Memory B cell (primary cell): Measurements from ENCODE around the gene SIGLEC10.
A peak's percentile ranks its signal among the peaks of the same experiment; 100 is the strongest.

Experiments used
- ATAC-seq: fragments of 150-1000 bp; cut with Tn5 transposase; 2 replicates; pipeline ENCODE4 v1.10.0; 2021; ENCODE audit warnings: low read depth, mild to moderate bottlenecking, moderate library complexity
- DNase-seq, 2 donors: peaks; one replicate each; pipeline ENCODE4 v3.0.0; 2022; ENCODE audit warnings: low spot score in 2 of 2
- H3K27ac Mint-ChIP-seq: one replicate; pipeline ENCODE4 v1.8.0; 2022; ENCODE audit warnings: mild to moderate bottlenecking, moderate library complexity, mixed read lengths
- H3K27me3 Mint-ChIP-seq: one replicate; pipeline ENCODE4 v1.8.0; 2022; ENCODE audit warnings: mixed read lengths
- H3K36me3 Mint-ChIP-seq: one replicate; pipeline ENCODE4 v1.8.0; 2022; ENCODE audit warnings: mild to moderate bottlenecking, mixed read lengths
- H3K4me1 Mint-ChIP-seq: one replicate; pipeline ENCODE4 v1.8.0; 2022; ENCODE audit warnings: mixed read lengths
- H3K4me3 Mint-ChIP-seq: one replicate; pipeline ENCODE4 v1.8.0; 2022; ENCODE audit warnings: mild to moderate bottlenecking, moderate library complexity, mixed read lengths
- H3K9me3 Mint-ChIP-seq: one replicate; pipeline ENCODE4 v1.8.0; 2022; ENCODE audit warnings: mixed read lengths

SIGLEC10 gene

DNA sequence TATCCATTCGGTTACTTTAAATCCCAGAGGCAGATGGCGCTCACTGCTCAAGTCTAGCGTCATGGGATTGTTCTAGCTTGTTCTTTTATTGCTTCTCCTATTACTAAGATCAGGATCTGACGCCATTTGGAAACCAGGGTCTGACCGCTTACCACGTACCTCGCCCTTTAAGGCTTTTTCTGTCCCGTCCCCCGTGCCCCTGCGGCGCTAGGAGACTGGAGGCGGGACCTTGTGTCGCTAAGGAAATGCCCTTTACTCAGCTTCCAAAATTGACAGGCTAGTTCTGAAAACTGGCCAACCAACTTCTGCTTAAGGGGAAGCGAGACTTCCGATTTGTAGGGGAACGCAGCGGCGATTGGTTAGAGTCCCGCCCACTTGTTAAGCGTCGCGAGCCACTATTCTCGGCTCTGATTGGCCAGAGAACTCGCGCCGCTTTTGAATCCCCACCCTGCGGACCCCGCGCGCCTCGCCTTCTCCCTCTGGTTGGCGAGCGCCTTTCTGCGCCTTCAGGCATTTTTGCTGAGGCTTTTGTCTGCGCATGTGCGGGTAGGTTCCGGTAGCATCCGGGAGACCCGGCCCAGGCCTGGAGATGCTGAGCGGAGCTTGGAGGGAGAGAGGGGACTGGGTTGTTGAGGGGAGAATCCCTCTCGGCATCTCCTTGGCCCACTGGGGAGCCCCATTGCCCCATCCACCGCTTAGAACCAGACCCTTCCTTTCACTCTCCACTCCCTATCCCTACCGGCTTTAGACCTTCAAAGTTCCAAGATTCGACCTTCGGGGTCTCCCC lies 23.2 kb downstream of the SIGLEC10 start:
- Mint-ChIP-seq H3K27ac (peak overlapping the region; percentile 43), H3K4me1 (peaks cover 15% of the 10 kb centered on the region), H3K36me3 (no peaks in the 10 kb centered on the region), H3K9me3 (no peaks in the 10 kb centered on the region), H3K4me3 (peak overlapping the region; percentile 92), H3K27me3 (peaks cover 2% of the 10 kb centered on the region)
- peak; percentile 75 to 84 for DNase-seq
- peak; percentile 81 for ATAC-seq

DNA sequence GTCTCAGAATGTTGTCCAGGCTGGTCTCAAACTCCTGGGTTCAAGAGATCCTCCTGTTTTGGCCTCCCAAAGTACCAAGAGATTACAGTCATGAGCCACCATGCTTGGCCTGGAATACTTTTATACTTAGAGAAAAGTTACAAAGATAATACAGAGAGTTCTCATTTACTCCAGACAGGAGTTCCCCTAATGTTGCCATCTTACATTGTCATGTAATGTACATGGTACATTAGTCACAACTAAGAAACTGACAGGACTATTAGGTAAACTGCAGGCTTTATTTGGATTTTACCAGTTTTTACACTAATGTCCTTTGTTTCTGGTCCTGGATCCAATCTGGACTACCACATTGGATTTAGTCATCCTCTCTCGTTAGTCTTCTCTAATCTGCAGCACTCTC lies 24.7 kb downstream of the SIGLEC10 start:
- Mint-ChIP-seq H3K4me1 (peaks cover 15% of the 10 kb centered on the region), H3K27me3 (peaks cover 2% of the 10 kb centered on the region), H3K4me3 (no peak overlapping the region), H3K9me3 (no peaks in the 10 kb centered on the region), H3K36me3 (no peaks in the 10 kb centered on the region), H3K27ac (no peak overlapping the region)
- no peak for DNase-seq
- no peak for ATAC-seq

DNA sequence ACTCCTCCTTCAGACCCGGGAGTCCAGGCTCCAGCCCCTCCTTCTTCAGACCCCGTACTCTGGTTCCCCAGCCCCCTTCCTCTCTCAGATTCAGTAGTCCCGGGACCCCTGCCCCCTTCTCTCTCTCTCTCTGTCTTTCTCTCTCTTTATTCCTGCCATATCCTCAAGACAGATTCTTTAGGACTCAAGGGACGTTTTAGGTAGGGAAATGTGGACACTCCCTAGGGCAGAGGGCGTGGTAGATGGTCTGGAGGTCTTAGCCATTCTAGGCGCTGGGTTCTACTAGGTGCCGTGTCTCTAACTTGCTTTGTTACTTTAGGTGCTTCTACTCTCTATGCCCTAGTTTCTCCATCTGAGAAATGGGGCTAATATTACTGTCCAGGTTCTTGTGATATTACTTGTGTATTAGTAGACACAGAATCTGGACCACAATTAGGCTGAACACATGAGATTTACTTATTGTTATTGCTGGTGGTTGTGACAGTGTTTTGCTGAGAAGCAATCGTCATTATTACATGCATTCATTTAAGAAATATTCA lies 26.3 kb downstream of the SIGLEC10 start:
- ATAC-seq (no peak), DNase-seq (no peak)
- Mint-ChIP-seq H3K9me3 (no peaks in the 10 kb centered on the region), H3K27ac (no peak overlapping the region), H3K36me3 (no peaks in the 10 kb centered on the region), H3K4me1 (peaks cover 15% of the 10 kb centered on the region), H3K4me3 (no peak overlapping the region), H3K27me3 (peaks cover 2% of the 10 kb centered on the region)

DNA sequence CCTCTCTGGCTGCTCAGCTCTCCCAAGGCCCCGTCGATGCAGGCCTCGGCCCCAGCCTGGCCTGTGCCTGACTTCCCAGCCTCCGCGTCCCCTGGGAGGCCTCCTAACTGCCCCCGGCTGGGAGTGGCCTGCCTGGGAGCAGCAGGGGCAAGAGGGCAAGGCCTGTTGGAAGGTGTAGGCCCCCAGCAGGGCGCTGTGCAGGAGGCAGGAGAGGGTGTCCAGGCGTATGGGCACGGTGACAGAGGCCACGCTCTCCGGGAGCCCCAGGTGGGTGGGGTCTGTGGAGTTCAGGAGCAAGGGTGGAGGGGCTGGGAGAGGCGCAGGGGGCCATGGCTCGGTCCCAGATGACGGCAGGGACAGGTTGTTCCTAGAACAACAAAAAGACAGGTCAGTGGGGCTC lies 28.3 kb downstream of the SIGLEC10 start:
- ATAC-seq (no peak), DNase-seq (no peak)
- peaks cover 8% of the 10 kb centered on the region for H3K4me1 Mint-ChIP-seq
- H3K4me3 Mint-ChIP-seq = no peak overlapping the region
- H3K27me3 Mint-ChIP-seq = peaks cover 2% of the 10 kb centered on the region
- no peak overlapping the region for H3K27ac Mint-ChIP-seq
- no peaks in the 10 kb centered on the region for H3K9me3 Mint-ChIP-seq
- H3K36me3 Mint-ChIP-seq = no peaks in the 10 kb centered on the region

DNA sequence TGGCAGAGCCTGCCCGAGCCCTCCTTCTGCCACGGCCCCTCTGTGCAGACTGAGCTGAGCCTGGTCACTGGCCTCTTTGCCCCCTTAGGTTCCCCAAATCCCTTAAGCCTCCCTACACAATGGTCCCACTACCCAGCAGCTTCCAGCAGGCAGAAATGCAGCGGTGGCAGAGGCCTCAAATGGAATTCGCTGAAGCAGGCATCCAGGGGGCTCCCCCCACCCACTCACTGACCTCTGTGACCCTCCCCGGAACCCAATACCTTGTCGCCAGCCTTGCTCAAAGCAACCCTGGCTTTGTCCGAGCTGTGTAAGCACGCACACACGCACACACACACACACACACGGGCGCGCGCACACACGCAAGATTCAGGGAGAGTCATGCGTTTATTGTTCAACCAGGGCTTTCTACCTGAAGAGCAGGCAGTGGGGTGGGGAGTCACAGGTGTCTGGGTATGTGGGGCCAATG lies 29.5 kb downstream of the SIGLEC10 start, which contains the start of gene LIM2:
LIM2 (minus strand) TSS at position 51 of the 466 bp plus-strand sequence. CDS start 531 bp downstream, outside the sequence.
- ATAC-seq = no peak
- Mint-ChIP-seq H3K4me1 (peaks cover 3% of the 10 kb centered on the region), H3K4me3 (no peak within 1 kb of the TSS)

DNA sequence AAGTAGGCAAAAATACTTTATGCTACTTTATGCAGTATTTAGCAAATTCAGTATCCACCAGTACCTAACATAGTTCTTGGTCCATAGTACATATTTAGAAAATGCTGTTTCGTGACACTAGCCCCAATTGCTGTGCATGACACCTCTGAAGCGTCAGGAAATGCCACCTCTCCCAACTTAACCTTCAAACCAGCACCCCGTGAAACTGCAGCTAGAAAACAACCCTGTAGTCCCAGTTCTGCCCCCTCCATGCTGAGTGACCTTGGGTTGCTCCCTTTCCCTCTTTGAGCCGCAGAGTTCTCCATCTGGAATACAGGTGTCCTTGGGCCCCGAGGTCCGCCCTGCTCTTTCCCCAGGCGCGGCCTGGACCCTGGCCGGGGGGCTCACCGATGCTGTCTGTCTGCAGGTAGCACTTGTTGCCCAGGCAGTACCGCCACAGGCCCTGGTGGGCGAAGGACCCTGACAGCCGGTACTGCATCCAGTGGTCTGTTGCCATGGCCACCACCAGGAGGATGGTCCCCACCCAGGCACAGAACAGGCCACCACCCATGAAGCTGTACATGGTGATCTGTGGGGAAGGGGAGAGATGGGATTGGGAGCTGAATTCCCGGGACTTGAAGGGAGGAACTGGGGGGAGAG lies 30.4 kb downstream of the SIGLEC10 start:
- Mint-ChIP-seq H3K36me3 (no peaks in the 10 kb centered on the region), H3K27ac (no peak overlapping the region), H3K4me3 (no peak overlapping the region), H3K27me3 (peaks cover 2% of the 10 kb centered on the region), H3K4me1 (peaks cover 3% of the 10 kb centered on the region), H3K9me3 (no peaks in the 10 kb centered on the region)
- DNase-seq = no peak
- ATAC-seq = no peak

More for the DNA sequence above, 29.5 kb downstream of the SIGLEC10 start, which contains the start of gene LIM2:
- peaks cover 2% of the 10 kb centered on the region for H3K27me3 Mint-ChIP-seq
- no peak for DNase-seq
- H3K36me3 Mint-ChIP-seq = no peaks in the 10 kb centered on the region
- H3K27ac Mint-ChIP-seq = no peak within 1 kb of the TSS
- no peaks in the 10 kb centered on the region for H3K9me3 Mint-ChIP-seq

DNA sequence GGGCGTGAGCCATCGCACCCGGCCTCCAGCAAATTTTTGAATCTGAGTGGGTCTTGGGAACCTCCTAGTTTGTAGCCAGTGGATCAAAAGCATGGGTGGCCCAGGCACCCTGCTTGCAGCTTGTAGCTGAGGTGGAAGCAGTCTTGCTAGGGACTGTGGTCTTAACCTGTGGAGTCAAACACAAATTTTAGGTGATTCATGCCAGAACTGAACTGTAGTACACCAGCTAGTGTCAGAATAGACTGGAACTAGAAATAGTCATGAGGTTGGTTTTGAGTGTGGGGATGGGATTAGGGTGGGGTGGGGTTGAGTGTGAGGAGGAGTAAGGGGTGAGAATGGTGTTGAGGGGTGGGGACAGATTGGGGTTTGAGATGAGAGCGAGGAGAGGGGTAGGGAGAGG lies 35.4 kb downstream of the SIGLEC10 start:
- Mint-ChIP-seq H3K4me1 (no peaks in the 10 kb centered on the region), H3K27me3 (no peaks in the 10 kb centered on the region), H3K36me3 (peaks cover 5% of the 10 kb centered on the region), H3K9me3 (no peaks in the 10 kb centered on the region), H3K4me3 (no peak overlapping the region), H3K27ac (no peak overlapping the region)
- DNase-seq = no peak
- no peak for ATAC-seq

DNA sequence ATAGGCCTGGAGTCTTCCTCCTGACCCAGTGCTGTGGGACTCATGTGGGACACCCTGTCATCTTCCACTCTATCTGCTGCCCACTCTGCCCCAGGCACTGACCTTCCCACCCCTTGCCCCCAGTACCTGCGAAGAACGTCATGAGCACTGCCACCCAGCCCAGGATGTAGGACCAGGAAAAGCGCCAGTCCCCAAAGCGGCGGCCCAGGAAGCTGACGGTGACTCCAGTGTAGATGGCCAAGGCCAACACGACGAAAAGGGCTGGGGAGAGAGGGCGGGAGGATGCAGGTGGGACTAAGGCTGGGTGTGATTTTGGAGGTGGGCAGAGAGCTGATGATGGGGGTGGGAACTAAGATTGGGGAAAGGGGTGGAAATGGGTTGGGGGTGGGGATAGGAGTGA lies 37.1 kb downstream of the SIGLEC10 start:
- Mint-ChIP-seq H3K27me3 (no peaks in the 10 kb centered on the region), H3K36me3 (peaks cover 5% of the 10 kb centered on the region), H3K4me3 (no peak overlapping the region), H3K27ac (no peak overlapping the region), H3K4me1 (peaks cover under 1% of the 10 kb centered on the region), H3K9me3 (no peaks in the 10 kb centered on the region)
- ATAC-seq (no peak), DNase-seq (no peak)

DNA sequence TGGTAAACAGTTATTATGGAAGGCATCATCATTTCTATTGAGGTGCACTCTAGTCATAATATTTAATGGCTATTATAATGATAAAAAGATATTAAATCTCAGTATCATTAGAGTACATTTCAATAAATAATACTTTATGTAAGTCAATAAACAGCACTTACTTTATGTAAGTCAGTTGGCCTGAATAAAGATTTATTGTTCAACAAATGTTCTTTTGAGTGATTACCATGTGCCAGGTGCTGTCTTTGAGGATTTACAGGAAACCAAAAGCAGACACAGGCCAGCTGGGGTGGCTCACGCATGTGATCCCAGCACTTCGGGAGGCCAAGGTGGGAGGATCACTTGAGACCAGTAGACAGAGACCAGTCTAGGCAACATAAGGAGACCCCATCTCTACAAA lies 40.0 kb downstream of the SIGLEC10 start:
- H3K4me1 Mint-ChIP-seq = peaks cover 8% of the 10 kb centered on the region
- ATAC-seq = no peak
- no peaks in the 10 kb centered on the region for H3K27me3 Mint-ChIP-seq

DNA sequence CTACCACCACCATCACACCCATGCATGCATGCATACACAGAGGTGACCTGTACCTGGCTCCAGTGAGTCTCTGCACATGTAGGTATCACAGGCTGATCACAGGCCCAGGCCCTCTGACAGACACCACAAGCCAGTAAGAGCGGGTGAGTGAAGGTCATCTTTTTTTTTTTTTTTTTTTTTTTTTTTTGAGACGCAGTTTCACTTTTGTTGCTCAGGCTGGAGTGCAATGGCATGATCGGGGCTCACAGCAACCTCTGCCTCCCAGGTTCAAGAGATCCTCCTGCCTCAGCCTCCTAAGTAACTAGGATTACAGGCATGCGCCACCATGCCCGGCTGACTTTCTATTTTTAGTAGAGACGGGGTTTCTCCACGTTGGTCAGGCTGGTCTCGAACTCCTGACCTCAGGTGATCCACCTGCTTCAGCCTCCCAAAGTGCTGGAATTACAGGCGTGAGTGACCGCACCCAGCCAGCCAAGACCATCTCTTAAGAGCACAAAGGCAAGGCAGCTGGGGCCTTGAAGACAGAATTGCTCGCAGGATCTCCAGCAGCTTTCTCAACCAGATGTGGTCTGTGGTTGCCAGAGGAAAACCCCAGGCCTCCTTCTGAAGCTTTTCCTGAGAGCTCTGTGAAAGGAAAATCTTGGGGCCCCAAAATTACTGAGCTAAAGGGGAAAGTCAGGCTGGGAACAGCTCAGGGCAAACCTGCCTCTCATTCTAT lies 41.8 kb downstream of the SIGLEC10 start:
- DNase-seq (no peak), ATAC-seq (no peak)
- no peak overlapping the region for H3K4me3 Mint-ChIP-seq
- H3K27ac Mint-ChIP-seq = no peak overlapping the region
- H3K4me1 Mint-ChIP-seq = peaks cover 10% of the 10 kb centered on the region
- H3K27me3 Mint-ChIP-seq = no peaks in the 10 kb centered on the region
- no peaks in the 10 kb centered on the region for H3K9me3 Mint-ChIP-seq
- H3K36me3 Mint-ChIP-seq = peaks cover 3% of the 10 kb centered on the region

More for the DNA sequence above, 40.0 kb downstream of the SIGLEC10 start:
- Mint-ChIP-seq H3K9me3 (no peaks in the 10 kb centered on the region), H3K4me3 (no peak overlapping the region), H3K36me3 (peaks cover 5% of the 10 kb centered on the region), H3K27ac (no peak overlapping the region)
- no peak for DNase-seq

DNA sequence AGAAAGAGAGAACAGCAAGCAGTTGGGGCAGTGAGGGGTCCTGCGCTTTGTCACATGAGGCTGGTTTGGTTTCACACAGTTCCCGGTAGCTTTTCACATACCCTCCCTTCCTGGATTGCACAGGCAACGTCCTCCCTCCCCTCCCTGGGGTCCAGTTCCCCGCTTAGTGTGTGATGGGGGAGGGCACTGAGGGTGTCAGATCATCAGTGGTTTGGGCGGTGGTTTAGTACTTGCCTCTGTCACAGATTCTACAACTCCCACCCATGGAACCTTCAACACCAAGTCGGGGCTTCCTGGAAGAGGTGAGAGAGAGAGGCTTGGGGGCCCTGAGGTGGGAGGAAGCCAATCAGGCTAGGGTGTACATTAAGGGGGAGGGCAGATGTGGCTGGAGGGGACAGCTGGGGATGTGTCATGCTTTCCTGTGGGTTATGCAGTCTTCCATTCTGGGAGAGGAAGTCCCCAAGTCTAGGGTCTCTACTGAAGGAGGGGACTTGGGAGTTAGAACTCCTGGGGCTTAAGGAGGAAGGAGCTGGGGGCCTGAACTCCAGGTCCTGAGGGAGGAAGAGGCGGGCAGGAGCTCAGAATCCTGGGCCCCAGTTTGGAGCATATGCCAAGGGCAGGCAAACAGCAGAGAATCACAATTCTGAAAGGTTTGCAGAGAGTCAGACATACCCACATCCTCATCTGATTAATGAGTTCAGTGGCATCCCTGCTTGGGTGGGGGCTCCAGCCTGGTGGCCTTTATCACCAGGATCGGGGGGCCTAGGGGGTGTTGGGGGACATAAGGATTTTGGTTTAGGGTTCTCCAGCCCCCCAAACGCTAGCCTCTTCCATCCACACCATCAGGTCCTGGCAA lies 44.6 kb downstream of the SIGLEC10 start, which contains the start of gene NKG7:
NKG7 (minus strand) TSS at position 6 of the 856 bp plus-strand sequence. CDS start 119 bp downstream, outside the sequence.
- no peak within 1 kb of the TSS for H3K4me3 Mint-ChIP-seq
- DNase-seq = no peak
- H3K9me3 Mint-ChIP-seq = no peaks in the 10 kb centered on the region
- ATAC-seq = no peak
- H3K4me1 Mint-ChIP-seq = peaks cover 14% of the 10 kb centered on the region
- H3K27me3 Mint-ChIP-seq = no peaks in the 10 kb centered on the region
- no peak within 1 kb of the TSS for H3K27ac Mint-ChIP-seq
- H3K36me3 Mint-ChIP-seq = no peaks in the 10 kb centered on the region

DNA sequence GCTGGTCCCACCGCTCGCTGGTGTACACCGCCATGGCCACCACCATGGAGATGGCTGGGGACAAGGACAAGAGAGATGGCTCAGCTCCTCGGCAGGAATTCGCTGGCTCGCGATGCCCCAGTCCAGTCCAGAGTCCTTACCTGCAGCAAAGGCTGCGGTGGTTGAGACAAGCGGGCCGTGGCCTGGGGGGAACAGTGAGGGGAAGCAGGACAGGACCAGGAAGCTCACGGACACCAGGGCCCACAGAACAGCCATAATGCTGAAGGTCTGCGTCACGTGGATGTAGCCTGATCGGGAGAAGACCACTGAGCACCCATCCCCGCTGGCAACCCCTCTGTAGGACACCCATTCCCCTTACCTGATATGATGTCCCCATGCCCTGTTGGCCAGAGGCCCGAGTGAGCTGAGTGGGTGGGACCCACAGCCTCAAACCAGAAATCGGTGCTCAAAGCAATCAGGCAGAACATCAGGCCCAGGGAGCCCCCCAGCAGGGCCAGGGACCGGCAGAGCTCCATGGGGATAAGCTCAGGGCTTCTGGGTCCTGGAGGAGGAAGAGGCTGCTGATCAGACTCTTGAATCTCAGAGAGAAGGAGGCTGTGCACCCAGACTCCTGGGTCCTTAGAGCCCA lies 45.3 kb downstream of the SIGLEC10 start:
- Mint-ChIP-seq H3K27me3 (no peaks in the 10 kb centered on the region), H3K9me3 (no peaks in the 10 kb centered on the region), H3K27ac (no peak overlapping the region), H3K36me3 (no peaks in the 10 kb centered on the region), H3K4me3 (no peak overlapping the region), H3K4me1 (peaks cover 14% of the 10 kb centered on the region)
- ATAC-seq = no peak
- no peak for DNase-seq
